SK-N-SH treated with all-trans-retinoic acid at 6 μM for 48 hours (cell line): ENCODE results near the gene ERC1.

ENCODE experiments used
- ATAC-seq: fragments of 200-7000 bp; cut with Tn5 transposase; 3 replicates; pipeline ENCODE4 v1.9.1; 2020; ENCODE audit warnings: mild to moderate bottlenecking, moderate library complexity
- ARNTL ChIP-seq: fragments of 450-650 bp; formaldehyde crosslinking; IDR thresholded peaks from 2 replicates; pipeline ENCODE4 v1.5.0; 2020; ENCODE audit warnings: low read depth, mild to moderate bottlenecking, moderate library complexity, borderline replicate concordance
- BACH2 ChIP-seq: fragments of 250-450 bp; sonication (Bioruptor Pico); IDR thresholded peaks from 2 replicates; pipeline ENCODE4 v1.9.0; 2021; ENCODE audit warnings: mild to moderate bottlenecking, borderline replicate concordance
- CREB5 ChIP-seq: fragments of 250-450 bp; sonication (Bioruptor Pico); IDR thresholded peaks from 2 replicates; pipeline ENCODE4 v1.5.1; 2020; ENCODE audit warnings: low read depth, mild to moderate bottlenecking, moderate library complexity
- CSDC2 ChIP-seq: fragments of 250-450 bp; sonication (Bioruptor Pico); IDR thresholded peaks from 2 replicates; pipeline ENCODE4 v1.5.0; 2020; ENCODE audit warnings: mild to moderate bottlenecking, moderate library complexity
- ESRRG ChIP-seq: fragments of 250-450 bp; sonication (Bioruptor Pico); IDR thresholded peaks from 2 replicates; pipeline ENCODE4 v1.6.1; 2021; ENCODE audit warnings: mild to moderate bottlenecking
- GLIS3 ChIP-seq: fragments of 250-450 bp; sonication (Bioruptor Pico); IDR thresholded peaks from 2 replicates; pipeline ENCODE4 v1.5.0; 2020; ENCODE audit warnings: mild to moderate bottlenecking, moderate library complexity
- ISL1 ChIP-seq: fragments of 250-450 bp; sonication (Bioruptor Pico); IDR thresholded peaks from 2 replicates; pipeline ENCODE4 v2.1.2; 2022; ENCODE audit warnings: mild to moderate bottlenecking, moderate library complexity
- OSR1 ChIP-seq: fragments of 250-450 bp; sonication (Bioruptor Pico); IDR thresholded peaks from 2 replicates; pipeline ENCODE4 v1.8.0; 2022; ENCODE audit warnings: moderate library complexity, mild to moderate bottlenecking, inconsistent platforms
- POU6F1 ChIP-seq: fragments of 250-450 bp; sonication (Bioruptor Pico); IDR thresholded peaks from 2 replicates; pipeline ENCODE4 v1.8.0; 2021; ENCODE audit warnings: low read depth, mild to moderate bottlenecking, moderate library complexity, borderline replicate concordance
- PPARA ChIP-seq: fragments of 250-450 bp; sonication (Bioruptor Pico); IDR thresholded peaks from 2 replicates; pipeline ENCODE4 v1.5.0; 2020; ENCODE audit warnings: mild to moderate bottlenecking, borderline replicate concordance
- RARB ChIP-seq: fragments of 250-450 bp; sonication (Bioruptor Pico); IDR thresholded peaks from 2 replicates; pipeline ENCODE4 v1.8.0; 2021; ENCODE audit warnings: mild to moderate bottlenecking, moderate library complexity
- TCF4 ChIP-seq: fragments of 250-450 bp; sonication (Bioruptor Pico); IDR thresholded peaks from 2 replicates; pipeline ENCODE4 v1.8.0; 2021; ENCODE audit warnings: mild to moderate bottlenecking, moderate library complexity, borderline replicate concordance
- TOX ChIP-seq: fragments of 250-450 bp; sonication (Bioruptor Pico); IDR thresholded peaks from 2 replicates; pipeline ENCODE4 v1.8.0; 2021; ENCODE audit warnings: mild to moderate bottlenecking, moderate library complexity, borderline replicate concordance
- ZC3H10 ChIP-seq: fragments of 250-450 bp; sonication (Bioruptor Pico); IDR thresholded peaks from 2 replicates; pipeline ENCODE4 v1.5.1; 2021; ENCODE audit warnings: mild to moderate bottlenecking, moderate library complexity
- ZFP3 ChIP-seq: fragments of 250-450 bp; sonication (Bioruptor Pico); IDR thresholded peaks from 2 replicates; pipeline ENCODE4 v1.5.0; 2020; ENCODE audit warnings: mild to moderate bottlenecking, moderate library complexity
- ZFP30 ChIP-seq: fragments of 450-650 bp; formaldehyde crosslinking; IDR thresholded peaks from 2 replicates; pipeline ENCODE4 v1.5.0; 2022; ENCODE audit warnings: mild to moderate bottlenecking, moderate library complexity
- ZNF565 ChIP-seq: fragments of 450-650 bp; formaldehyde crosslinking; conservative IDR thresholded peaks from 2 replicates; pipeline ENCODE4 v1.5.0; 2020; ENCODE audit warnings: low read depth, mild to moderate bottlenecking, moderate library complexity
- ZNF70 ChIP-seq: fragments of 450-650 bp; formaldehyde crosslinking; IDR thresholded peaks from 2 replicates; pipeline ENCODE4 v1.5.0; 2020; ENCODE audit warnings: mild to moderate bottlenecking, moderate library complexity
- ZNF8 ChIP-seq: fragments of 450-650 bp; formaldehyde crosslinking; IDR thresholded peaks from 2 replicates; pipeline ENCODE4 v1.5.0; 2020; ENCODE audit warnings: mild to moderate bottlenecking, moderate library complexity
- TF ChIP-seq, protein P1 (sequence below): fragments of 250-450 bp; sonication (Bioruptor Pico); IDR thresholded peaks from 2 replicates; pipeline ENCODE4 v1.5.0; 2020; ENCODE audit warnings: mild to moderate bottlenecking, moderate library complexity
- TF ChIP-seq, protein P2 (sequence below): fragments of 250-450 bp; sonication (Bioruptor Pico); IDR thresholded peaks from 2 replicates; pipeline ENCODE4 v1.5.1; 2021; ENCODE audit warnings: mild to moderate bottlenecking, moderate library complexity
- TF ChIP-seq, protein P3 (sequence below): fragments of 250-450 bp; sonication (Bioruptor Pico); IDR thresholded peaks from 2 replicates; pipeline ENCODE4 v1.8.0; 2020; ENCODE audit warnings: mild to moderate bottlenecking, moderate library complexity, borderline replicate concordance

The ERC1 gene

GRCh38 chr12:955939-956338, 35.1 kb upstream of the ERC1 start:
- TF ChIP-seq ZNF8 (CRISPR knock-in tag) (no peak), ZC3H10 (CRISPR knock-in tag) (no peak), ZNF70 (CRISPR knock-in tag) (no peak), BACH2 (no peak), POU6F1 (no peak), ZFP30 (CRISPR knock-in tag) (no peak), TCF4 (CRISPR knock-in tag) (no peak), RARB (CRISPR knock-in tag) (no peak), ISL1 (CRISPR knock-in tag) (no peak), GLIS3 (no peak), ESRRG (CRISPR knock-in tag) (no peak), ZNF565 (CRISPR knock-in tag) (no peak), ZFP3 (no peak), CREB5 (CRISPR knock-in tag) (no peak), ARNTL (CRISPR knock-in tag) (no peak), PPARA (CRISPR knock-in tag) (no peak)
- TF ChIP-seq, protein P1, sequence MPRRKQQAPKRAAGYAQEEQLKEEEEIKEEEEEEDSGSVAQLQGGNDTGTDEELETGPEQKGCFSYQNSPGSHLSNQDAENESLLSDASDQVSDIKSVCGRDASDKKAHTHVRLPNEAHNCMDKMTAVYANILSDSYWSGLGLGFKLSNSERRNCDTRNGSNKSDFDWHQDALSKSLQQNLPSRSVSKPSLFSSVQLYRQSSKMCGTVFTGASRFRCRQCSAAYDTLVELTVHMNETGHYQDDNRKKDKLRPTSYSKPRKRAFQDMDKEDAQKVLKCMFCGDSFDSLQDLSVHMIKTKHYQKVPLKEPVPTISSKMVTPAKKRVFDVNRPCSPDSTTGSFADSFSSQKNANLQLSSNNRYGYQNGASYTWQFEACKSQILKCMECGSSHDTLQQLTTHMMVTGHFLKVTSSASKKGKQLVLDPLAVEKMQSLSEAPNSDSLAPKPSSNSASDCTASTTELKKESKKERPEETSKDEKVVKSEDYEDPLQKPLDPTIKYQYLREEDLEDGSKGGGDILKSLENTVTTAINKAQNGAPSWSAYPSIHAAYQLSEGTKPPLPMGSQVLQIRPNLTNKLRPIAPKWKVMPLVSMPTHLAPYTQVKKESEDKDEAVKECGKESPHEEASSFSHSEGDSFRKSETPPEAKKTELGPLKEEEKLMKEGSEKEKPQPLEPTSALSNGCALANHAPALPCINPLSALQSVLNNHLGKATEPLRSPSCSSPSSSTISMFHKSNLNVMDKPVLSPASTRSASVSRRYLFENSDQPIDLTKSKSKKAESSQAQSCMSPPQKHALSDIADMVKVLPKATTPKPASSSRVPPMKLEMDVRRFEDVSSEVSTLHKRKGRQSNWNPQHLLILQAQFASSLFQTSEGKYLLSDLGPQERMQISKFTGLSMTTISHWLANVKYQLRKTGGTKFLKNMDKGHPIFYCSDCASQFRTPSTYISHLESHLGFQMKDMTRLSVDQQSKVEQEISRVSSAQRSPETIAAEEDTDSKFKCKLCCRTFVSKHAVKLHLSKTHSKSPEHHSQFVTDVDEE (CRISPR knock-in tag): no peak
- TF ChIP-seq, protein P2, sequence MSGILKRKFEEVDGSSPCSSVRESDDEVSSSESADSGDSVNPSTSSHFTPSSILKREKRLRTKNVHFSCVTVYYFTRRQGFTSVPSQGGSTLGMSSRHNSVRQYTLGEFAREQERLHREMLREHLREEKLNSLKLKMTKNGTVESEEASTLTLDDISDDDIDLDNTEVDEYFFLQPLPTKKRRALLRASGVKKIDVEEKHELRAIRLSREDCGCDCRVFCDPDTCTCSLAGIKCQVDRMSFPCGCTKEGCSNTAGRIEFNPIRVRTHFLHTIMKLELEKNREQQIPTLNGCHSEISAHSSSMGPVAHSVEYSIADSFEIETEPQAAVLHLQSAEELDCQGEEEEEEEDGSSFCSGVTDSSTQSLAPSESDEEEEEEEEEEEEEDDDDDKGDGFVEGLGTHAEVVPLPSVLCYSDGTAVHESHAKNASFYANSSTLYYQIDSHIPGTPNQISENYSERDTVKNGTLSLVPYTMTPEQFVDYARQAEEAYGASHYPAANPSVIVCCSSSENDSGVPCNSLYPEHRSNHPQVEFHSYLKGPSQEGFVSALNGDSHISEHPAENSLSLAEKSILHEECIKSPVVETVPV (CRISPR knock-in tag): no peak
- no peak for ATAC-seq

- no peak for TF ChIP-seq OSR1
- ATAC-seq: no peak
Observed at GRCh38 chr12:958588-959123, 32.4 kb upstream of the ERC1 start.

DNA sequence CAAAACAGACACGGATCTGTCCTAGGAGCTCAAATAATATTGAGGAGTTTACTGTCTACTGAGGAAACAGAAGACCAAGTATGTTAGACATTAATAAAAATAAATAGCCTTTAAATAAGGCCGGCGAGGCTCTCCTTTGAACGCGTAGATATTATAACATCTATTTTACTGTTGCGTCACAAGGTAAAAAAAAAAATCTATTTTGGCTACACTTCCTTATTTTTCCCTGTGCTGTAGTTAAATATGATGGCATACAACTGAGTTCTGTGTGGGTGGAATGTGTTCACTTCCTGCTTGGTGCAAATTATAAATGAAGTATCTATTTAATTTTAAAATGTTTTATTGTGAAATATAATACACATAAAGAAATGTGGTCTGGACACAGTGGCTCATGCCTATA, 24.3 kb upstream of the ERC1 start:
- TF ChIP-seq ZNF565 (CRISPR knock-in tag): no peak
- no peak for TF ChIP-seq BACH2
- no peak for ATAC-seq

- ATAC-seq: no peak
- TF ChIP-seq ZNF70 (CRISPR knock-in tag): no peak
- TF ChIP-seq ISL1 (CRISPR knock-in tag): no peak
- TF ChIP-seq TOX (CRISPR knock-in tag): no peak
- TF ChIP-seq CSDC2 (CRISPR knock-in tag): no peak
- TF ChIP-seq CREB5 (CRISPR knock-in tag): no peak
- TF ChIP-seq, protein P3, sequence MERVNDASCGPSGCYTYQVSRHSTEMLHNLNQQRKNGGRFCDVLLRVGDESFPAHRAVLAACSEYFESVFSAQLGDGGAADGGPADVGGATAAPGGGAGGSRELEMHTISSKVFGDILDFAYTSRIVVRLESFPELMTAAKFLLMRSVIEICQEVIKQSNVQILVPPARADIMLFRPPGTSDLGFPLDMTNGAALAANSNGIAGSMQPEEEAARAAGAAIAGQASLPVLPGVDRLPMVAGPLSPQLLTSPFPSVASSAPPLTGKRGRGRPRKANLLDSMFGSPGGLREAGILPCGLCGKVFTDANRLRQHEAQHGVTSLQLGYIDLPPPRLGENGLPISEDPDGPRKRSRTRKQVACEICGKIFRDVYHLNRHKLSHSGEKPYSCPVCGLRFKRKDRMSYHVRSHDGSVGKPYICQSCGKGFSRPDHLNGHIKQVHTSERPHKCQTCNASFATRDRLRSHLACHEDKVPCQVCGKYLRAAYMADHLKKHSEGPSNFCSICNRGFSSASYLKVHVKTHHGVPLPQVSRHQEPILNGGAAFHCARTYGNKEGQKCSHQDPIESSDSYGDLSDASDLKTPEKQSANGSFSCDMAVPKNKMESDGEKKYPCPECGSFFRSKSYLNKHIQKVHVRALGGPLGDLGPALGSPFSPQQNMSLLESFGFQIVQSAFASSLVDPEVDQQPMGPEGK (CRISPR knock-in tag): no peak
- TF ChIP-seq ZNF565 (CRISPR knock-in tag): no peak
- no peak for TF ChIP-seq OSR1
Observed at GRCh38 chr12:967641-968040, 23.4 kb upstream of the ERC1 start.
